A549 (cell line): Measurements from ENCODE around the gene SPATA2L. TPM values are rescaled to one million over a fixed set of nuclear protein-coding genes. Genes with fewer than 3 reads are reported as not detected.

Source experiments
- ATAC-seq, 2 experiments: fragments of 200-7000 bp in 1 of 2; fragments of >200 bp in 1 of 2; cut with Nextera tagmentation in 1 of 2; cut with Tn5 transposase in 1 of 2; 3 replicates each; pipeline versions ENCODE4 v1.8.0 to v1.9.1; 2018 to 2020; ENCODE audit warnings: mild to moderate bottlenecking in 1 of 2, moderate library complexity in 1 of 2
- CTCF ChIA-PET: fragments of 300-600 bp; sonication (Branson Sonifier 250); formaldehyde crosslinking; extraction: SDS; loops from one replicate; lab custom pipeline; 2021; ENCODE audit warnings: antibody characterized with exemption, inconsistent platforms; lab: Yijun Ruan, JAX
- POLR2A ChIA-PET: fragments of 350-600 bp; formaldehyde crosslinking; extraction: SDS; loops from one replicate; lab custom pipeline; 2021; ENCODE audit warnings: antibody characterized with exemption, inconsistent platforms; lab: Yijun Ruan, JAX
- DNase-seq, 2 experiments: peaks; one replicate each; pipeline versions ENCODE4 v3.0.0 to v3.0.0-alpha.2; 2011 to 2016; ENCODE audit warnings: low read depth in 1 of 2, low spot score in 1 of 2
- FAIRE-seq: peaks from 2 replicates; lab custom pipeline; 2011; peaks lifted over from hg19 to GRCh38; lab: Jason Lieb, UNC
- H3K27ac ChIP-seq, 2 experiments: fragments of >200 bp; sonication (Bioruptor Twin); formaldehyde crosslinking; 3 replicates each; pipeline ENCODE4 v1.5.1; 2016 to 2017
- H3K4me1 ChIP-seq: fragments of >200 bp; sonication (Bioruptor Twin); formaldehyde crosslinking; 3 replicates; pipeline ENCODE4 v1.6.1; 2016
- H3K4me2 ChIP-seq: fragments of >200 bp; sonication (Bioruptor Twin); formaldehyde crosslinking; 3 replicates; pipeline ENCODE4 v1.6.1; 2016
- H3K4me3 ChIP-seq: fragments of >200 bp; sonication (Bioruptor Twin); formaldehyde crosslinking; 3 replicates; pipeline ENCODE4 v1.5.1; 2016
- H3K9me3 ChIP-seq: fragments of >200 bp; sonication (Bioruptor Twin); formaldehyde crosslinking; 3 replicates; pipeline ENCODE4 v1.6.1; 2016
- CBX8 ChIP-seq: fragments of 200-600 bp; sonication (generic); IDR thresholded peaks from 2 replicates; pipeline ENCODE4 v1.6.1; 2016
- CHD2 ChIP-seq: fragments of 150-350 bp; IDR thresholded peaks from 2 replicates; pipeline ENCODE4 v1.6.1; 2014; ENCODE audit warnings: low read length; ENCODE audit not compliant: partially characterized antibody
- E2F6 ChIP-seq: IDR thresholded peaks from 2 replicates; pipeline ENCODE4 v1.6.1; 2012; ENCODE audit warnings: low read depth, borderline replicate concordance
- EHMT2 ChIP-seq: fragments of 200-600 bp; sonication (generic); IDR thresholded peaks from 2 replicates; pipeline ENCODE4 v1.6.1; 2016; ENCODE audit warnings: antibody characterized with exemption, low read depth, mild to moderate bottlenecking, moderate library complexity
- FOSB ChIP-seq: fragments of 250-450 bp; sonication (Bioruptor Pico); IDR thresholded peaks from 2 replicates; pipeline ENCODE4 v1.5.0; 2020; ENCODE audit warnings: mild to moderate bottlenecking, moderate library complexity
- FOSL2 ChIP-seq, 2 experiments: fragments of 450-650 bp in 1 of 2; fragments of >200 bp in 1 of 2; sonication (Bioruptor Twin) in 1 of 2; formaldehyde crosslinking; IDR thresholded peaks; 2 replicates each; pipeline versions ENCODE4 v1.5.0 to v1.6.1; 2016 to 2020; ENCODE audit warnings: mild to moderate bottlenecking in 1 of 2, moderate library complexity in 1 of 2
- HEYL ChIP-seq: fragments of 250-450 bp; sonication (Bioruptor Pico); IDR thresholded peaks from 2 replicates; pipeline ENCODE4 v1.8.0; 2021; ENCODE audit warnings: mild to moderate bottlenecking, moderate library complexity
- KDM1A ChIP-seq: fragments of 200-600 bp; sonication (generic); IDR thresholded peaks from 2 replicates; pipeline ENCODE4 v1.6.1; 2016; ENCODE audit warnings: low read depth, mild to moderate bottlenecking
- MAFK ChIP-seq: fragments of 450-650 bp; IDR thresholded peaks from 2 replicates; pipeline ENCODE4 v1.6.1; 2014; ENCODE audit not compliant: partially characterized antibody
- MAX ChIP-seq: IDR thresholded peaks from 2 replicates; pipeline ENCODE4 v1.6.1; 2012
- NR3C1 ChIP-seq: fragments of >200 bp; sonication (Bioruptor Twin); formaldehyde crosslinking; IDR thresholded peaks from 3 replicates; pipeline ENCODE4 v1.6.1; 2017
- TFCP2L1 ChIP-seq: fragments of 250-450 bp; sonication (Bioruptor Pico); IDR thresholded peaks from 2 replicates; pipeline ENCODE4 v1.5.0; 2021; ENCODE audit warnings: mild to moderate bottlenecking
- USF2 ChIP-seq: fragments of 450-650 bp; IDR thresholded peaks from 2 replicates; pipeline ENCODE4 v1.6.1; 2014; ENCODE audit warnings: antibody characterized with exemption
- ZFP36 ChIP-seq: fragments of 450-650 bp; IDR thresholded peaks from 2 replicates; pipeline ENCODE4 v1.6.1; 2014; ENCODE audit warnings: borderline replicate concordance; ENCODE audit not compliant: partially characterized antibody
- WGBS: methylation state at CpG from one replicate; pipeline ENCODE4 v1.1.6; 2017; ENCODE audit errors: missing lambda C conversion rate; 5-methylcytosine and 5-hydroxymethylcytosine counted together
- polyA plus RNA-seq, 4 experiments: library from polyadenylated mRNA; depleted of rRNA in 3 of 4; stranded (reverse); fragments of >200 nt; fragmentation: RNase III in 1 of 4; extraction: RNeasy Plus Mini Kit Qiagen cat#74134 plus additional on column Dnase treatment in 1 of 4; gene quantifications; 2 replicates in 3 of 4; 3 replicates in 1 of 4; pipeline ENCODE4 v1.2.3, GENCODE V29; 2011 to 2017
- TF ChIP-seq, protein P1 (sequence below): IDR thresholded peaks from 2 replicates; pipeline ENCODE4 v1.6.1; 2012
- TF ChIP-seq, protein P2 (sequence below): fragments of >200 bp; sonication (Bioruptor Twin); formaldehyde crosslinking; IDR thresholded peaks from 3 replicates; pipeline ENCODE4 v1.5.1; 2016

Gene SPATA2L
- polyA plus RNA-seq, 2 of the 4 experiments (the other 2 are of a cell fraction) = 3.5 to 5.2 TPM

DNA sequence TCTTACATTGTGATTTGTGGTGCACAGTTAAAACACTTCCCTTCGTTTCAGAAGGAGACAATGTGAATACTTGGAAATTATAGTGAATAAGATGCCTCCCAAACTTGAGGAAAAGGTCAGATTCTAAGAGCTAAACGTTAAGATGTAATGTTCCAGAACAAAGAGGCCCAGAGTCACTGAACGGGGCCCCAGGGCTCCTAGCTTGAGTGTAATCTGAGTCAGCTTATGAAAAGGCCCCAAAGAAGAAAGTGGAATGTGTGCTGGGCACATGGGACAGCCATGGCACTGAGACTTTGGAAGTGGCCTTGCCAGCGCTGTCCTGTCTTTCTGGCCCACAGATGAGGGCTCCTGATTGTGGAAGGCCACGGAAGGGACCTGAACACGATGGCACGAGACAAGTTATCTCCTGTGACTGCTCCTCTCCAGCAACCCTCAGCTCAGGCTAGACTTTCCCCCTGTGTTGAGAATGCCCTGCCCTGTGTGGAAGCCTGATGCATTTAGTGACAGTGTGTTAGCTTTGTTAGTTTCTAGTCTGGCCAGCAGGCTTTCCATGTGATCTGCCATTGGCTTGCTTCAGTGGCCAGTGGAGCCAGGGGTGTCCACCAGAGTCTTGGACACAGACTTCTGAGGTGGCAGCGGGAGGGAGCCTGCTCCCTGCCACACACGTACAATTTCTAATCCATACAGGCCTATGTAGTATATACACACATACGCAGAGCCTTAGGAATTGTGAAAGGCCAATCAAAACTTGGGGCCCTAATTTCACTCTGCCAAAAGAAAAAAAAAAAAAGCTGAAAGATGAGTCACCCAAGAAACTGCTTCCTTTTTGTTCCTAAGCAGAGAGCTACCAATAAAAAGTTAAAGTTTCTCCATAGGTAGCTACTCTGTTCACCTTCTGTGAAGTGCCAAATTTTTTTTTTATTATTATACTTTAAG is 30.7 kb downstream of the SPATA2L start:
- Histone ChIP-seq H3K9me3 (0 out of 3 replicates have a peak, but pooled peaks cover 5% of the 10 kb centered on the region), H3K4me1 (no peaks in the 10 kb centered on the region), H3K4me3 (no peak overlapping the region), H3K27ac (no peak overlapping the region), H3K4me2 (no peak overlapping the region)
- 87% methylated on average over 10 of the region's 10 CpGs for WGBS
- no peak for DNase-seq
- ChIA-PET POLR2A (interaction anchor here (1.7 kb wide), 1 partner anchor 16 kb away, joined by 10 read pairs; the partner anchor contains the start of gene CDK10), CTCF (interaction anchor here (0.6 to 2.3 kb wide), 9 partner anchors 29 to 889 kb away, joined by 3 to 7 read pairs (median 4); no protein-coding TSS in a partner anchor)
- TF ChIP-seq FOSL2 (IDR thresholded peaks at IDR 0.05) = no peak
- peak; percentile 38 for TF ChIP-seq FOSL2 (CRISPR knock-in tag; IDR thresholded peaks at IDR 0.05)
- no peak for TF ChIP-seq E2F6
- TF ChIP-seq, all 56 proteins: peak for 1
- FAIRE-seq = no peak
- peak; percentile 38 to 49; a peak in 4 of 6 replicates for ATAC-seq

- CTCF ChIA-PET = interaction anchor here (1.0 to 2.3 kb wide), 4 partner anchors 28 to 96 kb away, joined by 4 to 7 read pairs (median 4); no protein-coding TSS in a partner anchor
- ATAC-seq (no peak), FAIRE-seq (no peak), DNase-seq (no peak)
- Histone ChIP-seq H3K4me2 (no peak overlapping the region), H3K4me3 (no peak overlapping the region), H3K27ac (no peak overlapping the region), H3K4me1 (no peaks in the 10 kb centered on the region), H3K9me3 (0 out of 3 replicates have a peak, but pooled peaks cover 6% of the 10 kb centered on the region)
- TF ChIP-seq MAX (no peak), MAFK (no peak), FOSL2 (IDR thresholded peaks at IDR 0.05) (no peak), FOSL2 (CRISPR knock-in tag; IDR thresholded peaks at IDR 0.05) (no peak), USF2 (no peak), EHMT2 (no peak), FOSB (CRISPR knock-in tag) (no peak), ZFP36 (no peak), CHD2 (no peak), HEYL (CRISPR knock-in tag) (no peak), CBX8 (no peak), NR3C1 (no peak), TFCP2L1 (CRISPR knock-in tag) (no peak), KDM1A (no peak), E2F6 (no peak)
- TF ChIP-seq, protein P1, sequence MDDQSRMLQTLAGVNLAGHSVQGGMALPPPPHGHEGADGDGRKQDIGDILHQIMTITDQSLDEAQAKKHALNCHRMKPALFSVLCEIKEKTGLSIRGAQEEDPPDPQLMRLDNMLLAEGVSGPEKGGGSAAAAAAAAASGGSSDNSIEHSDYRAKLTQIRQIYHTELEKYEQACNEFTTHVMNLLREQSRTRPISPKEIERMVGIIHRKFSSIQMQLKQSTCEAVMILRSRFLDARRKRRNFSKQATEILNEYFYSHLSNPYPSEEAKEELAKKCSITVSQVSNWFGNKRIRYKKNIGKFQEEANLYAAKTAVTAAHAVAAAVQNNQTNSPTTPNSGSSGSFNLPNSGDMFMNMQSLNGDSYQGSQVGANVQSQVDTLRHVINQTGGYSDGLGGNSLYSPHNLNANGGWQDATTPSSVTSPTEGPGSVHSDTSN = no peak
- TF ChIP-seq, protein P2, sequence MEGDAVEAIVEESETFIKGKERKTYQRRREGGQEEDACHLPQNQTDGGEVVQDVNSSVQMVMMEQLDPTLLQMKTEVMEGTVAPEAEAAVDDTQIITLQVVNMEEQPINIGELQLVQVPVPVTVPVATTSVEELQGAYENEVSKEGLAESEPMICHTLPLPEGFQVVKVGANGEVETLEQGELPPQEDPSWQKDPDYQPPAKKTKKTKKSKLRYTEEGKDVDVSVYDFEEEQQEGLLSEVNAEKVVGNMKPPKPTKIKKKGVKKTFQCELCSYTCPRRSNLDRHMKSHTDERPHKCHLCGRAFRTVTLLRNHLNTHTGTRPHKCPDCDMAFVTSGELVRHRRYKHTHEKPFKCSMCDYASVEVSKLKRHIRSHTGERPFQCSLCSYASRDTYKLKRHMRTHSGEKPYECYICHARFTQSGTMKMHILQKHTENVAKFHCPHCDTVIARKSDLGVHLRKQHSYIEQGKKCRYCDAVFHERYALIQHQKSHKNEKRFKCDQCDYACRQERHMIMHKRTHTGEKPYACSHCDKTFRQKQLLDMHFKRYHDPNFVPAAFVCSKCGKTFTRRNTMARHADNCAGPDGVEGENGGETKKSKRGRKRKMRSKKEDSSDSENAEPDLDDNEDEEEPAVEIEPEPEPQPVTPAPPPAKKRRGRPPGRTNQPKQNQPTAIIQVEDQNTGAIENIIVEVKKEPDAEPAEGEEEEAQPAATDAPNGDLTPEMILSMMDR = no peak
- WGBS = 100% methylated on average over 1 of the region's 13 CpGs
- POLR2A ChIA-PET = interaction anchor here (1.7 kb wide), 1 partner anchor 17 kb away, joined by 10 read pairs; the partner anchor contains the start of gene CDK10
Measured at GRCh38 chr16:89669755-89670154, 31.8 kb downstream of the SPATA2L start.
